A673 (cell line): ENCODE results near the gene MFSD2A.

Experiments
- CTCF ChIP-seq: fragments of 300-800, 200-600 bp; sonication (generic); conservative IDR thresholded peaks from 2 replicates; pipeline ENCODE4 v1.5.1; 2017; ENCODE audit warnings: low read depth, mild to moderate bottlenecking, antibody characterized with exemption, low read length, moderate library complexity, mixed read lengths
- EZH2 ChIP-seq: fragments of 200-600 bp; sonication (generic); IDR thresholded peaks from 2 replicates; pipeline ENCODE4 v1.6.1; 2017; ENCODE audit warnings: borderline replicate concordance, low read depth, mild to moderate bottlenecking, mixed read lengths, antibody characterized with exemption, low read length; ENCODE audit not compliant: poor library complexity, severe bottlenecking

- TF ChIP-seq CTCF: no peak
- no peak for TF ChIP-seq EZH2
Observed at GRCh38 chr1:39915499-39916129, 39.3 kb upstream of the MFSD2A start.
